GM18873 (cell line): ENCODE data around the gene LGALS7B.
"Not testable (repeated sequence)": the region's sequence is repeated elsewhere in the genome, so short reads cannot be mapped to it uniquely, and the experiment has no call there.

Source experiments
- ATAC-seq: cut with Tn5 transposase; IDR thresholded peaks from one replicate; pipeline ENCODE4 v1.9.1; 2021; ENCODE audit warnings: mild to moderate bottlenecking, moderate library complexity, moderate number of reproducible peaks; ENCODE audit not compliant: unreplicated experiment, low FRiP score

Gene LGALS7B

DNA sequence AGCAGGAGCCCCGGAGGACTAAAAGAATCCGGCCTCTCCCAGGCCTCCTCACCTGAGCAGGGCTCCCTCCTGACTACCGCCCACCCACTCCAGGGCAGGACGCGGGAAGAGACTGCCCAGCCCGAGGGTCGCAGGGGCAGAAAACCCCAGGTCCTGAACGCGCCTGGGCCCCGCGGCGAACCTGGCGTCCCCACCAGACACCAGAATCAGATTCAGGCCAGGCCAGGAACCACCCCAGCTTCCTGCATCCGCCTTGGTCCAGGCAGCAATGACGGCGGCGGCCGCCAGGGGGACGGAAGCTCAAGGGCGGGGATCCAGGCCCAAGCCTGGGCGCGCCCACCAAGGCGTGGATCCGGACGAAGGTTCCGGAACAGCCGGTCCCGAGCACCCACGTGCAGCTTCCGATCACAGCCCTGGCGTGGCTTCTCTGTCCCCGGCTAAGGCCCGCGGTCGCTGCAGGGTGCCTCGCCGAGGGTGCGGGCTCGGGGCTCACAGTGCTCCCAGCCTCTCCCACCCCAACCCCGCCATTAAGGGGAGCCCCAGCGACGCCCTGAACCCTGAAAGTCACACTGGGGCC, 19.3 kb upstream of the LGALS7B start:
- no peak for ATAC-seq

DNA sequence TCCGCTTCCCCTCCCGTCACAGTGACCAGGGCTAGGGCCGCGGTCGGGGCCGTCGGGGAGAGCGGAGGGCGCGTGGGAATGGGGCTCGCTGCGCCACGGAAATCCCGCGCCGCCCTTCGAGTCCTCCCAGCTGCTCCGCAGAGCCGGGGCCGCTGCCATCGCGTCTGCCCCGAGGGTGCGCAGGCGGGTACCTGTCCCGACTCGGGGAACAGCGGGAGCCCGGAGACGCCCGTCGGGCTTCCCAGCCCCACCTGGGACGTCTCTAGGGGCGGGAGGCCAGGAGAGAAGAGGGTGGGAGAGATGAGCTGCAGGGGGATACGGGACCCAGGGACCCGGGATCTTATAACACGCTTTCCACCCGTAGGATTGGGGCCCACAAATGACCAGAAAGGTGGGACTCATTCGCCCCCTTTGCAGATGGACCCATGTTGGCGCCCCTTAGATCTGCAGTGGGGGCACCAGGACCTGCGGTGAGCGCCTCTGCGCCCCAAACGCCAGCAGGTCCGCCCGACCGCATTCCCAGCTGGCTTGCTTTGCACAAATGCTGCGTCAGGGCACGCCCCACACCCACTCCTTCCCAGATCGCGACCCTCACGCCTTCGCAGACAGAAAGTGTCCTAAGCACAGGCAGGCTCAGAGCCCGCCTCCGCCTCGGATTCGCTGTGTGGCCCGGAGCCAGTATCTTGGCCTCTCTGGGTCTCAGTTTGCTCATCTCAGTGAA, 18.6 kb upstream of the LGALS7B start:
- not testable (repeated sequence) for ATAC-seq

- not testable (repeated sequence) for ATAC-seq
Observed at GRCh38 chr19:38770949-38771275, 18.1 kb upstream of the LGALS7B start.

DNA sequence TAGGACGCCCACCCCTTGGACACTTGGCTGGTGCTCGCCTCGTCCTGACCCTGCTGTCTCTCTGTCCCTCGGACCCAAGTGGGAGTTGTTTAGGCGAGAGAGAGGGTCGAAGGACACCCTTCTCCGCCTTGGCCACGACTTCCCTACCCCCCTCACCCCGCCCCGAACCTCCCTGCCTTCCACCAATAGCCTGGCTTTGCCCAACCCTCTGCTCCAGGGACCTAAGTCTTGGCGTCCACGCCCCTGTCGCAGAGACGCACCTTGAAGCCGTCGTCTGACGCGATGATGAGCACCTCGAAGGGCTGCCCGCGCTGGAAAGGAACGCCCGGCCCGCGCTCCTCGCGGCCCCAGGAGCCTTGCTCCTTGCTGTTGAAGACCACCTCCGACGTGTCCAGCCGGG, 17.4 kb upstream of the LGALS7B start:
- ATAC-seq = not testable (repeated sequence)

GRCh38 chr19:38773469-38774177, 15.4 kb upstream of the LGALS7B start, which contains the start of gene LGALS7:
TSS of gene LGALS7 (minus strand) at chr19:38773517. CDS start at chr19:38773492, 25 bp downstream.
- no peak for ATAC-seq

GRCh38 chr19:38774181-38774950, 14.6 kb upstream of the LGALS7B start:
- ATAC-seq = no peak

DNA sequence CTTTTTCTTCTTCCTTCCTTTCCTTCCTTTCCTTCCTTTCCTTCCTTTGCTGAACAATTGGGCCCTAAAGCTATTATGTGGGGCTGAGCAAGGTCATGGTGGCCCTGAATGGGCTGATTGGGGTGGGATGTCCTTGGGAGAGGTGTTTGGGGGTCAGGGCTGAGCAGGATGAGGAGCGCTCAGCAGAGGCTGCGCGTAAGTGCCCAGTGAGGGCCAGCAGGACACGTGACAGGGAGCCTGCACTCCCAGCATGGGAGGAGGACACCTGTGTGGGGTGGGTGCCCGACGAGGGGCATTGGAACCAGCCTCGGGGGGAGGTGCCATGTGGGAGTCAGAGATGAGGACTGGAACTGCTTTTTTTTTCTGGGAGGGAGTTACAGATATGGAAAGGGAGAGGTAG, 10.3 kb upstream of the LGALS7B start:
- no peak for ATAC-seq

GRCh38 chr19:38780443-38780842, 8.6 kb upstream of the LGALS7B start:
- ATAC-seq = no peak

GRCh38 chr19:38781058-38781457, 7.9 kb upstream of the LGALS7B start:
- ATAC-seq = no peak

GRCh38 chr19:38782212-38782611, 6.8 kb upstream of the LGALS7B start:
- not testable (repeated sequence) for ATAC-seq

- ATAC-seq = no peak
Observed at GRCh38 chr19:38784224-38784623, 4.8 kb upstream of the LGALS7B start.

GRCh38 chr19:38785187-38785699, 3.8 kb upstream of the LGALS7B start:
- ATAC-seq = no peak

GRCh38 chr19:38786061-38786460, 2.9 kb upstream of the LGALS7B start:
- not testable (repeated sequence) for ATAC-seq

GRCh38 chr19:38786572-38787265, 2.3 kb upstream of the LGALS7B start:
- no peak for ATAC-seq

GRCh38 chr19:38790507-38791403, 1.8 kb downstream of the LGALS7B start:
- not testable (repeated sequence) for ATAC-seq

DNA sequence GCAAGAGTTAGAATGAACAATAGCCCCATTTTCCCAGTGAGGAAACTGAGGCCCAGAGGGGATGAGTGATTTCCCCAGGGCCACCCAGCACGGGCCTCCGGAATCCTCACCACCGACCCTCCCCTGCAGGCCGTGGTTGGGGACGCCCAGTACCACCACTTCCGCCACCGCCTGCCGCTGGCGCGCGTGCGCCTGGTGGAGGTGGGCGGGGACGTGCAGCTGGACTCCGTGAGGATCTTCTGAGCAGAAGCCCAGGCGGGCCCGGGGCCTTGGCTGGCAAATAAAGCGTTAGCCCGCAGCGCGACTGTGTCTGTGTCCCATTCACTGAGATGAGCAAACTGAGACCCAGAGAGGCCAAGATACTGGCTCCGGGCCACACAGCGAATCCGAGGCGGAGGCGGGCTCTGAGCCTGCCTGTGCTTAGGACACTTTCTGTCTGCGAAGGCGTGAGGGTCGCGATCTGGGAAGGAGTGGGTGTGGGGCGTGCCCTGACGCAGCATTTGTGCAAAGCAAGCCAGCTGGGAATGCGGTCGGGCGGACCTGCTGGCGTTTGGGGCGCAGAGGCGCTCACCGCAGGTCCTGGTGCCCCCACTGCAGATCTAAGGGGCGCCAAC, 2.6 kb downstream of the LGALS7B start:
- ATAC-seq = not testable (repeated sequence)

- no peak for ATAC-seq
Observed at GRCh38 chr19:38792250-38793111, 3.5 kb downstream of the LGALS7B start.

- ATAC-seq = no peak
Observed at GRCh38 chr19:38793177-38793576, 4.2 kb downstream of the LGALS7B start.
